Type B pancreatic cell (in vitro differentiated cells): ENCODE results near the gene NT5DC1. TPM values are rescaled to one million over a fixed set of nuclear protein-coding genes. Genes with fewer than 3 reads are reported as not detected.

ENCODE experiments used
- DNase-seq: peaks from one replicate; pipeline ENCODE4 v3.0.0; 2021; ENCODE audit warnings: mixed read lengths; ENCODE audit not compliant: unreplicated experiment; ENCODE audit errors: extremely low spot score
- H3K27ac Mint-ChIP-seq: 2 replicates; pipeline ENCODE4 v1.8.0; 2021; ENCODE audit warnings: mild to moderate bottlenecking, mixed read lengths
- H3K27me3 Mint-ChIP-seq: 2 replicates; pipeline ENCODE4 v1.8.0; 2021; ENCODE audit warnings: mixed read lengths
- H3K36me3 Mint-ChIP-seq: 2 replicates; pipeline ENCODE4 v1.8.0; 2021; ENCODE audit warnings: mixed read lengths
- H3K4me1 Mint-ChIP-seq: one replicate; pipeline ENCODE4 v1.8.0; 2021; ENCODE audit warnings: mixed read lengths; ENCODE audit not compliant: unreplicated experiment
- H3K4me3 Mint-ChIP-seq: 2 replicates; pipeline ENCODE4 v1.8.0; 2021; ENCODE audit warnings: mild to moderate bottlenecking, mixed read lengths
- H3K9me3 Mint-ChIP-seq: 2 replicates; pipeline ENCODE4 v1.8.0; 2021; ENCODE audit warnings: mixed read lengths
- total RNA-seq: library from RNA; stranded (reverse); gene quantifications from 2 replicates; pipeline ENCODE4 v1.2.1, GENCODE V29; 2021; ENCODE audit warnings: low replicate concordance
- TF ChIP-seq, protein P1 (sequence below): fragments of 200-600 bp; sonication (generic); conservative IDR thresholded peaks from 2 replicates; pipeline ENCODE4 v1.5.0; 2021; ENCODE audit warnings: antibody characterized with exemption, mild to moderate bottlenecking

Gene NT5DC1
- total RNA-seq, 1 donor from 2014 or later, result 36.7 TPM

DNA sequence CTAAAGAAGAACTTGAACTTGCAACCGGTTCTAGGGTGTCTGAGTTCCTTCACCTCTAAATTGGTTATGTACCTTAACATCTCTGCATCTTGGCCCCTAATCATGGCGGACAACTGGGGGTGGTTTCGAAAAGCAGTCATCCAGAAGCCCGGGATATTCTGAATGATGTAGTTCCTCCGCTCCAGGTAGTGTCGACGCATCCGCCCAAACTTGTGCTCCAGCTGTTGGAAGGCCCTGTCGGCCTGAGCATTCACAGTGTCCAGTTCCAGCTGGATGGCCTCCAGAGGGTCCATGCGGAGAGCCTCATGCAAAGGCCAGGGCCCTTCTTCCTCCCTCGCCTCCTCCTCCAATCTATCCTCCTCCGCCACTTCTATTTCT is 178.2 kb downstream of the NT5DC1 start:
- Mint-ChIP-seq H3K4me1 (peaks cover 51% of the 10 kb centered on the region), H3K27ac (peak overlapping the region; percentile 100), H3K36me3 (peaks cover 28% of the 10 kb centered on the region), H3K27me3 (no peaks in the 10 kb centered on the region), H3K9me3 (no peaks in the 10 kb centered on the region), H3K4me3 (peak overlapping the region; percentile 99)
- no peak for DNase-seq
- TF ChIP-seq, protein P1, sequence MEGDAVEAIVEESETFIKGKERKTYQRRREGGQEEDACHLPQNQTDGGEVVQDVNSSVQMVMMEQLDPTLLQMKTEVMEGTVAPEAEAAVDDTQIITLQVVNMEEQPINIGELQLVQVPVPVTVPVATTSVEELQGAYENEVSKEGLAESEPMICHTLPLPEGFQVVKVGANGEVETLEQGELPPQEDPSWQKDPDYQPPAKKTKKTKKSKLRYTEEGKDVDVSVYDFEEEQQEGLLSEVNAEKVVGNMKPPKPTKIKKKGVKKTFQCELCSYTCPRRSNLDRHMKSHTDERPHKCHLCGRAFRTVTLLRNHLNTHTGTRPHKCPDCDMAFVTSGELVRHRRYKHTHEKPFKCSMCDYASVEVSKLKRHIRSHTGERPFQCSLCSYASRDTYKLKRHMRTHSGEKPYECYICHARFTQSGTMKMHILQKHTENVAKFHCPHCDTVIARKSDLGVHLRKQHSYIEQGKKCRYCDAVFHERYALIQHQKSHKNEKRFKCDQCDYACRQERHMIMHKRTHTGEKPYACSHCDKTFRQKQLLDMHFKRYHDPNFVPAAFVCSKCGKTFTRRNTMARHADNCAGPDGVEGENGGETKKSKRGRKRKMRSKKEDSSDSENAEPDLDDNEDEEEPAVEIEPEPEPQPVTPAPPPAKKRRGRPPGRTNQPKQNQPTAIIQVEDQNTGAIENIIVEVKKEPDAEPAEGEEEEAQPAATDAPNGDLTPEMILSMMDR, result no peak

DNA sequence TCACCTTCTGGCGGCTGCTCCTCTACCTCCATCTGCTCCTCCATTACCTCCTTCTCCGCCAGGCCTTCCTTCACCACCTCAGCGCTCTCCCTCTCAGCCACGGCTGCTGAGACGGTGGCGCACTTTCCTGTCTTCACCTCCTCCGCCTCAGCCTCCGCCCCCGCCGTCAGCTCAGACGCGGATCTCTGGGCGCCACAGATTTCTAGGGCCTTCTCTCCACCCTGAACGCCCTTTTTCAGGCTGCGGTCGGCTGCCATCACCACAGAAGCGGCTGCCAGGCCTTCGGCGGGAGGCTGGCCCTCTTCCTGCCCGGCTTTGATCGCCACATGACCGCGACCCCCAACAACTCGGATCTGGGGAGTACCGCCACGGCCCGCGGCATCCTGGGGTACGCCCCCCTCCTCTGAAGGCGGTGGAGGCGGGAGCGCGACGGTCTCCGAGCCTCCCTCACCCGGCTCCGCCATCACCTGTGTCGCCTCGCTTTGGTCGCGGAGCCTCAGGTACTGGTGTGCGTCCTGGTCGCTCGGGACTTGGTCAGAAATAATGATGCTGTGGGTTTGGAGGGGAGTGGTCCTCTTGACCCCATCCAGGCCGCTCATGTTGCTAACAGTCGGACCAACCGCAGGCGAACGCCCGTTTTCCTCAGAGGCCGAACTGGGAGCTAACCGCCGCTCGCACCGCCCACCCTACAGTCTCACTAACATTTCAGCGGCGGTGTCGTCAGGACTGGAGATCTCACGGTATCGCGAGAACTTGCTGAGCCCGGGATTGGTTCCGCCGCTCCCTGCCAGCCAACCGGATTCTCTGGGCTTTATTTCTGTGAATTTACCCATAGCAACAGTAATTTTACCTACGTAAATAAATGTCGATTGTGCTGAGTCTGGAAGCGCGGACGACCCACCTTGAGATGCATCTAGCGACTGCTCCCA is 178.8 kb downstream of the NT5DC1 start, which contains the start of gene TSPYL1:
Gene TSPYL1 (minus strand): TSS at position 699 of the 929 bp plus-strand sequence. CDS start 100 bp downstream, at position 599.
- H3K4me3 Mint-ChIP-seq, result peak within 1 kb of the TSS; percentile 99
- H3K4me1 Mint-ChIP-seq, result peaks cover 51% of the 10 kb centered on the region
- H3K27ac Mint-ChIP-seq, result peak within 1 kb of the TSS; percentile 100
- TF ChIP-seq, protein P1, result no peak
- H3K27me3 Mint-ChIP-seq, result no peaks in the 10 kb centered on the region
- no peaks in the 10 kb centered on the region for H3K9me3 Mint-ChIP-seq
- DNase-seq, result peak; percentile 95
- H3K36me3 Mint-ChIP-seq, result peaks cover 28% of the 10 kb centered on the region

DNA sequence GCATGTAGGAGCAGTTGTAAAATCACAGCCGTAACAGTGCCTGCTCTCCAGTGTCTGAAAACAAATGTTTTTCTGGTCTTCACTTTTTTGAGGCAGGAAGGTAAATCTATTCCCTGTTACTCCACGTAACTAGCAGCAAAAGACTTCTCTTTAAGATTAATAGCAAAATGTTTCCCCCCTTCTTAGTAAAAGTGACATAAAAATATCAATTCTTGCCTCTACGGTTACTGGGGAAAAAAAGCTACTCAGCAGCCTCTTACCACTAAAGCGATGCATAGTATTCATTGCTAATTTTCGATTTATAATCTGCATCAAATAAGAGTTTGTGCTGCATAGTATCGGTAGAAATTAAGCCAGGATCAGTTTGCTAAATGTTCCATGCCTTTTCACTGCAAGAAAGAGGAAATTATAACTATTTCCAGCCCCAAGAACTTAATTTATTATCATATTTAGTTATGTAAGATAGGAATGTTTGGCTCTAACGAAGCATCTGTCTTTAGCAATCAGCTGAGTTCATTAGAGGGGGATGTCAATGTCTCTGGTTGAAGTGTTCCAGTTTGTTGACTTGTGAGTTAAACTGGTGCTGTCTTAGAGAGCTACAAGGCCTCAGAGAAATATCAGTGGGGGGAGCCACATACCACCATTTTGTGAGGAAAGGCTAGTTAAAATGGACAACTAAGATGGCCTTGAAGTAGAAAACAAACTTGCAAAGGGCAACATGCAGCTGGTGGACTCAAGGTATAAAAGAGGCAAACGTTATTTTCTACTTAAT is 179.7 kb downstream of the NT5DC1 start:
- TF ChIP-seq, protein P1, result no peak
- Mint-ChIP-seq H3K9me3 (no peaks in the 10 kb centered on the region), H3K4me1 (peaks cover 46% of the 10 kb centered on the region), H3K27me3 (no peaks in the 10 kb centered on the region), H3K4me3 (peak overlapping the region; percentile 99), H3K27ac (peak overlapping the region; percentile 100), H3K36me3 (peaks cover 24% of the 10 kb centered on the region)
- DNase-seq, result no peak

DNA sequence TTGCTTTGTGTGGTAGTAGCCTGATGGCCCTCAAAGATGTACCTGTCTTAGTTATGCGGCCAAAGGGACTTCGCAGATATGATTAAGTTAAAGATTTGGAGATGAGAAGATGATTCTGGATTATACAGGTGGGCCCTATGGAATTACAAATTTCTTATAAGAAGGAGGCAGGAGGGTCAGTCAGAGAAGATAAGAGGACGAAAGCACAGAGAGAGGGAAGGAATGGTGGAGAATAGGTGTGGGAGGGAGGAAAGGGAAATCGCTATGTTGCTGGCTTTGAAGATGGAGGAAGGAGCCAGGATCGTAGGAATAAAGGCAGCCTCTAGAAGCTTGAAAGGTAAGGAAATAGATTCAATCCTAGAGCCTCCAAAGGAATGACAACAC is 180.3 kb downstream of the NT5DC1 start:
- H3K36me3 Mint-ChIP-seq, result peaks cover 22% of the 10 kb centered on the region
- peaks cover 43% of the 10 kb centered on the region for H3K4me1 Mint-ChIP-seq
- no peaks in the 10 kb centered on the region for H3K9me3 Mint-ChIP-seq
- no peaks in the 10 kb centered on the region for H3K27me3 Mint-ChIP-seq
- H3K4me3 Mint-ChIP-seq, result peak overlapping the region; percentile 99
- TF ChIP-seq, protein P1, result no peak
- no peak for DNase-seq
- peak overlapping the region; percentile 100 for H3K27ac Mint-ChIP-seq

DNA sequence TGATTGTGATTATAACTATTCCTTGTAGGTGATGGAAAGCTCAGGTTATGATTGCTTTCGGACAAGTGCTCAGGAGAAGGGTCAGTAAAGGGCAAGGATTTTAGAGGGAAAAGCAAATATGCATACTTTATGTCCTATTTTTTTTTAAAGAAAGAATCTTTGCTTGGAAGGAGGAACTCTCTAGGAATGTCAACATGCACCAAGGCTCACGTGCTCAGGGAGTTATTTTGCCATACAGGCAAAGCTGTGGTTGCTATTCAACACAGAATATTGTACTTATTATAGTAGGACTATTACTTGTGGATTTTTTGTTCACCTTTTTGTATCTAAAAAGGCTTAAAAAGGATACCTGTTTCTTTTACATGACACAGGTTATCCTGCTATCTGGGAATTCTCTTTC is 182.0 kb downstream of the NT5DC1 start:
- TF ChIP-seq, protein P1, result no peak
- Mint-ChIP-seq H3K4me3 (no peak overlapping the region), H3K36me3 (peaks cover 10% of the 10 kb centered on the region), H3K27ac (no peak overlapping the region), H3K4me1 (peaks cover 27% of the 10 kb centered on the region), H3K27me3 (no peaks in the 10 kb centered on the region), H3K9me3 (no peaks in the 10 kb centered on the region)
- DNase-seq, result no peak
